ENCODE measurements around the gene EMC6. TPM values are rescaled to one million over a fixed set of nuclear protein-coding genes. Genes with fewer than 3 reads are reported as not detected.

Gene EMC6
- total and polyA plus RNA-seq, 11 donors: 24.2 to 190 (median 52.1) TPM

- intact Hi-C loops (cut with DNase I): no loop called here
- TF ChIP-seq, protein P1, sequence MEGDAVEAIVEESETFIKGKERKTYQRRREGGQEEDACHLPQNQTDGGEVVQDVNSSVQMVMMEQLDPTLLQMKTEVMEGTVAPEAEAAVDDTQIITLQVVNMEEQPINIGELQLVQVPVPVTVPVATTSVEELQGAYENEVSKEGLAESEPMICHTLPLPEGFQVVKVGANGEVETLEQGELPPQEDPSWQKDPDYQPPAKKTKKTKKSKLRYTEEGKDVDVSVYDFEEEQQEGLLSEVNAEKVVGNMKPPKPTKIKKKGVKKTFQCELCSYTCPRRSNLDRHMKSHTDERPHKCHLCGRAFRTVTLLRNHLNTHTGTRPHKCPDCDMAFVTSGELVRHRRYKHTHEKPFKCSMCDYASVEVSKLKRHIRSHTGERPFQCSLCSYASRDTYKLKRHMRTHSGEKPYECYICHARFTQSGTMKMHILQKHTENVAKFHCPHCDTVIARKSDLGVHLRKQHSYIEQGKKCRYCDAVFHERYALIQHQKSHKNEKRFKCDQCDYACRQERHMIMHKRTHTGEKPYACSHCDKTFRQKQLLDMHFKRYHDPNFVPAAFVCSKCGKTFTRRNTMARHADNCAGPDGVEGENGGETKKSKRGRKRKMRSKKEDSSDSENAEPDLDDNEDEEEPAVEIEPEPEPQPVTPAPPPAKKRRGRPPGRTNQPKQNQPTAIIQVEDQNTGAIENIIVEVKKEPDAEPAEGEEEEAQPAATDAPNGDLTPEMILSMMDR (IDR thresholded peaks at IDR 0.05): peak; percentile 73 to 91 (median 82)
- TF ChIP-seq POLR2A (IDR thresholded peaks at IDR 0.05): no peak
- Histone ChIP-seq H3K36me3 (no peaks in the 10 kb centered on the region), H3K4me3 (no peak overlapping the region), H3K9me3 (no peaks in the 10 kb centered on the region), H3K27me3 (peaks cover 0 to 20% (median 4%) of the 10 kb centered on the region in 9 donors), H3K27ac (no peak overlapping the region), H3K4me1 (peaks cover 0 to 8% (median 0%) of the 10 kb centered on the region in 12 donors)
- ATAC-seq: peak; percentile 64 to 83 (median 76)
- 34 to 44% (median 37%) methylated on average over 9 to 10 of the region's 10 CpGs for WGBS, 4 donors
- no peak for DNase-seq
Observed at GRCh38 chr17:3683054-3683511, 14.5 kb downstream of the EMC6 start.

GRCh38 chr17:3685174-3685573 lies 16.6 kb downstream of the EMC6 start:
- 38 to 59% (median 53%) methylated on average over 6 to 13 of the region's 13 CpGs for WGBS, 4 donors
- TF ChIP-seq POLR2A (IDR thresholded peaks at IDR 0.05): no peak
- TF ChIP-seq, protein P1 (IDR thresholded peaks at IDR 0.05): no peak
- Histone ChIP-seq H3K9me3 (no peaks in the 10 kb centered on the region), H3K27me3 (peaks cover 0 to 20% (median 4%) of the 10 kb centered on the region in 9 donors), H3K36me3 (no peaks in the 10 kb centered on the region), H3K4me1 (peaks cover 0 to 5% (median 0%) of the 10 kb centered on the region in 12 donors), H3K27ac (no peak overlapping the region), H3K4me3 (no peak overlapping the region)
- intact Hi-C loops (cut with DNase I): no loop called here
- no peak for ATAC-seq
- DNase-seq: no peak

DNA sequence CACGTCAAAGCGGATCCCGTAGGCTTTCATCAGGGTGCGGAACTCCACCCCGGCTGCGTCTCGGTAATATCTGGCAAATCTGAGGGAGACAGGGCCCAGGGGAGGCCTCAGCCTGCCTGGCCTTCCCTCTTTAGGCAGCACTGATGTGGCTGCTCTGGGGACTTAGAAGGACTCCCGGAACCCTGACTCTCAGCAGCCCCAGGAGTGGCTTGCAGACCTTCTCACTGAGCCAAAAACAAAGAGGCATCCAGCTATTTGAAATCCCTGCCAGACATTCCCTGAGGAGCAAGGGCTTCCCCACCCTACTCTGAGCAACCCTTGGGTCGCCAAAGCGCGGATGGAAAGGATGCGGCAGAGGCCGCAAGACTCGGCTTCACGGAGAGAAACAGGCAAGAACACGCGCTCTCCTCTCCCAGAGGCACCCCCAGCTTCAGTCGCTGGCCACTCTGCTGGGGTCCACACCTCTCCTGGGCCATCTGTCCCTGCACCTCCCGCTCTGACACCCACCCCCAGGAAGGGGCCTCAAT lies 19.5 kb downstream of the EMC6 start:
- 35 to 64% (median 48%) methylated on average over 10 to 19 of the region's 19 CpGs for WGBS, 4 donors

DNA sequence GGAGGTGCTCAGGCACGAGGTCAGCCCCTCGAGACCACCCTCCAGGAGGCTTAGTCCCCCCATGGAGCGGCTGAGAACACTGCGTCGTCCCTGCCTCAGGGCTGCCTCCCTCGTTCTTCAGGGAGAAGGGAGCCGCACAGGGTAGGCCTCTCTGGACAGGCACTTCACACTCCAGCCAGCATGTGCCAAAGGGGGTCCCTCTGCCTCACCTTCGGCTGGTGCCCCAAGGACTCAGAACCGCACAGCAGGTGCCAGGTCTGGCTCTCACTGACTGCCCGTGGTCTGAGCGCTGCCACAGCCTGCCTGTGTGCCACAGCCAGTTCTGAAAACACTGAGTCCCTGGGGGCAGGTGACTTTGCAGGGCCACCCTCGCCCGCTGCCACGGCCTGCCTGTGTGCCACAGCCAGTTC lies 20.2 kb downstream of the EMC6 start:
- H3K27ac ChIP-seq: no peak overlapping the region
- no peak overlapping the region for H3K4me3 ChIP-seq
- WGBS, 4 donors: 72 to 87% (median 77%) methylated on average over 6 to 14 of the region's 14 CpGs
- no peaks in the 10 kb centered on the region for H3K4me1 ChIP-seq
- H3K27me3 ChIP-seq: peaks cover 0 to 20% (median 0%) of the 10 kb centered on the region in 9 donors
- TF ChIP-seq, protein P1 (IDR thresholded peaks at IDR 0.05): no peak
- TF ChIP-seq POLR2A (IDR thresholded peaks at IDR 0.05): no peak
- H3K9me3 ChIP-seq: no peaks in the 10 kb centered on the region
- peak in 1 of 5 donors; percentile 5 for DNase-seq
- intact Hi-C loops (cut with DNase I): no loop called here
- no peak for ATAC-seq
- no peaks in the 10 kb centered on the region for H3K36me3 ChIP-seq

More for the DNA sequence above, 19.5 kb downstream of the EMC6 start:
- Histone ChIP-seq H3K4me1 (peaks cover 0 to 2% (median 0%) of the 10 kb centered on the region in 12 donors), H3K27ac (no peak overlapping the region), H3K36me3 (no peaks in the 10 kb centered on the region), H3K4me3 (no peak overlapping the region), H3K9me3 (no peaks in the 10 kb centered on the region), H3K27me3 (peaks cover 0 to 25% (median 4%) of the 10 kb centered on the region in 9 donors)
- no peak for TF ChIP-seq POLR2A (IDR thresholded peaks at IDR 0.05)
- TF ChIP-seq, protein P1 (IDR thresholded peaks at IDR 0.05): no peak
- DNase-seq: no peak
- ATAC-seq: no peak
- intact Hi-C loops (cut with DNase I): no loop called here
